Measurements from ENCODE around the gene CDH26.

The CDH26 gene

GRCh38 chr20:60024801-60025200 is 66.6 kb downstream of the CDH26 start:
- H3K9me3 ChIP-seq (ENCODE audit: control insufficient read depth in 1 of 2, low read length in 2 of 2) = no peaks in the 10 kb centered on the region
- H3K4me1 ChIP-seq (ENCODE audit: control insufficient read depth in 1 of 2, insufficient read depth in 2 of 2, low read length in 2 of 2) = peaks cover 0 to 4% of the 10 kb centered on the region in 2 donors
- H3K27me3 ChIP-seq (ENCODE audit: control insufficient read depth in 1 of 2, insufficient read depth in 2 of 2, low read length in 2 of 2) = no peaks in the 10 kb centered on the region
- H3K36me3 ChIP-seq (ENCODE audit: control insufficient read depth in 1 of 2, insufficient read depth in 2 of 2, low read length in 2 of 2) = no peaks in the 10 kb centered on the region
- H3K4me3 ChIP-seq (ENCODE audit: low read depth in 1 of 2, low read length in 2 of 2) = no peak overlapping the region
- H3K27ac ChIP-seq (ENCODE audit: low read depth, low read length) = no peak overlapping the region
- no peak overlapping the region for H3K9ac ChIP-seq (ENCODE audit: low read depth in 1 of 2, low read length in 2 of 2)

DNA sequence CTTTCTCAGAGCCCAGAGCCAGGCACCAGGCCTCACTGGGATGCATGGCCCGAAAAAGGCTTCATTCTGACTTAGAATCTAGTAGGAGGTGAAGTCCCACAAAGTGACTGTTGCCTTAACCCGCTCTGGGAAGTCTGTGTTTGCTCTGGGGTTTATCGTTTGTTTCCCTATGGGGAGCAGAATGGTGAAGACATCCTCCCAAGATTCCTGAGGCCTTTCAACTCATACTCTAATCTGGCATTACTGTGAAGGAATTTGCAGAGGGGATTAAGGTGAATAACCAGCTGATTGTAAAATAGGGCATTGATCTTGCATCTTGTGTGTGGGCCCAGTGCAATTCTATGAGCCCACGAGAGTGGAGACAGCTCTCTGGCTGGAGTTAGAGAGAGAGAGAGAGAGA is 67.8 kb downstream of the CDH26 start:
- Histone ChIP-seq H3K27ac (ENCODE audit: low read depth, low read length) (no peak overlapping the region), H3K4me1 (ENCODE audit: control insufficient read depth in 1 of 2, insufficient read depth in 2 of 2, low read length in 2 of 2) (peaks cover 0 to 4% of the 10 kb centered on the region in 2 donors), H3K36me3 (ENCODE audit: control insufficient read depth in 1 of 2, insufficient read depth in 2 of 2, low read length in 2 of 2) (no peaks in the 10 kb centered on the region), H3K9me3 (ENCODE audit: control insufficient read depth in 1 of 2, low read length in 2 of 2) (no peaks in the 10 kb centered on the region), H3K27me3 (ENCODE audit: control insufficient read depth in 1 of 2, insufficient read depth in 2 of 2, low read length in 2 of 2) (no peaks in the 10 kb centered on the region), H3K4me3 (ENCODE audit: low read depth in 1 of 2, low read length in 2 of 2) (no peak overlapping the region), H3K9ac (ENCODE audit: low read depth in 1 of 2, low read length in 2 of 2) (no peak overlapping the region)

GRCh38 chr20:60030471-60030870 is 72.2 kb downstream of the CDH26 start:
- no peak overlapping the region for H3K27ac ChIP-seq (ENCODE audit: low read depth, low read length)
- no peak overlapping the region for H3K9ac ChIP-seq (ENCODE audit: low read depth in 1 of 2, low read length in 2 of 2)
- no peak overlapping the region for H3K4me3 ChIP-seq (ENCODE audit: low read depth in 1 of 2, low read length in 2 of 2)
- H3K36me3 ChIP-seq (ENCODE audit: control insufficient read depth in 1 of 2, insufficient read depth in 2 of 2, low read length in 2 of 2) = no peaks in the 10 kb centered on the region
- H3K27me3 ChIP-seq (ENCODE audit: control insufficient read depth in 1 of 2, insufficient read depth in 2 of 2, low read length in 2 of 2) = no peaks in the 10 kb centered on the region
- H3K4me1 ChIP-seq (ENCODE audit: control insufficient read depth in 1 of 2, insufficient read depth in 2 of 2, low read length in 2 of 2) = no peaks in the 10 kb centered on the region
- no peaks in the 10 kb centered on the region for H3K9me3 ChIP-seq (ENCODE audit: control insufficient read depth in 1 of 2, low read length in 2 of 2)

DNA sequence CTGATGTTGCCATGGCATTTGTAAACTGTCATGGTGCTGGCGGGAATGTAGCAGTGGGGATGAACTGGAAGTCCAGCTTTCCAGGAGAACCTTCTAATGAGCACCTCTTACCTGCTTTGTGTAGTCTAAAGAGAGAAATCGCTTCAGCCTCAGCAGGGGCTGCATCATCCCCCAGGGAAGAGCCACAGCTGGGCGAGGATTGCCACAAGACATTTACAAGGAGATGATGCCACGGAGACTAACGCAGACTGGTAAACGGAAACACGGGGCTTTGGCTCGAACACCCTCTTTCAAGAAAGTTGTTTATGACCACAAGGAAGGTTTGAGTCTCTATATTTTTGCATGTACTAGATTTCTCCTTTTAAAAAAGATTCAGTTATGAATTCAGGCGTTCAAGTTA is 72.9 kb downstream of the CDH26 start:
- no peak overlapping the region for H3K27ac ChIP-seq (ENCODE audit: low read depth, low read length)
- H3K4me1 ChIP-seq (ENCODE audit: control insufficient read depth in 1 of 2, insufficient read depth in 2 of 2, low read length in 2 of 2) = no peaks in the 10 kb centered on the region
- H3K9ac ChIP-seq (ENCODE audit: low read depth in 1 of 2, low read length in 2 of 2) = no peak overlapping the region
- H3K36me3 ChIP-seq (ENCODE audit: control insufficient read depth in 1 of 2, insufficient read depth in 2 of 2, low read length in 2 of 2) = no peaks in the 10 kb centered on the region
- H3K27me3 ChIP-seq (ENCODE audit: control insufficient read depth in 1 of 2, insufficient read depth in 2 of 2, low read length in 2 of 2) = no peaks in the 10 kb centered on the region
- no peak overlapping the region for H3K4me3 ChIP-seq (ENCODE audit: low read depth in 1 of 2, low read length in 2 of 2)
- no peaks in the 10 kb centered on the region for H3K9me3 ChIP-seq (ENCODE audit: control insufficient read depth in 1 of 2, low read length in 2 of 2)

DNA sequence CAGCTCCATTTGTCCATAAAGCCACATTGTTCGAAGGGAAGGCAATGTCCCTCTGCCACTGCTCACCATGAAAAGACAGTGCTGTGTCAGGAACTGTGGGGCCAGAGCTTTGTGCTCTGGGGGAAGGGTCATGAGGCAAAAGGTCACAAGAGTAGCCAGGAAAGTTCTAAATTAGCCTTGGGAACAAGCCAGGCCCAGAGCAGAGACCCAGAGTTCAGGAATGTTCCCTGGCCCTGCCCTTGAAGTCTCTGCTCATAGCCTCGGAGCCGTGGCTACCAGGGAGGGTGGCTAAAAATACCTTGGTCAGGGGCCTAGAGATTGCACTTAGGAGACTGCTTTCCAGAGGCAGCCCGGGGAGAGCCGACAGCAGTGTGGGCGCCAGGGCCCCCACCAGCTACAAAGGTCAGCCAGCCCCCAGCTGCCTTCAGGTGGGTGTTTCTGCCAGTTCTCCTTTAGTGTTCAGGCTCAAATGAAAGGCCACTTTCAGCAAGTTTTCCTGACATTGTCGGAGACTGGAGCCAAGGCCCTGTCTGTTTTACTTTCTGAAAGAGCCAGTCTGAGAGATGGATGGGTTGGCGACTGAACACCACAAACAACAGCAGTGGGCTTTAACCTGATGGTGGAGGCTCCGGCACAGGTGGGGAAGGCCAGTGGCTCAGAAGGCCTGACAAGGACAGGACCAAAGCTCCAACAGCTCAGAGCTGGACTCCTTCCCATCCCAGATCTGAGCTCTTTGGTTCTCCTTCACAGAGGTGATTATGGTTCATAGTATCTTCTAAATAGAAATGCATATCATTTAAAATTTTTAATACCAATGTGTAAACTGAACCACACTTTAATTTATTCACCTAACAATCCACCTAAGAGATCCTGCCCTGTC is 76.2 kb downstream of the CDH26 start:
- Histone ChIP-seq H3K27me3 (ENCODE audit: control insufficient read depth in 1 of 2, insufficient read depth in 2 of 2, low read length in 2 of 2) (no peaks in the 10 kb centered on the region), H3K36me3 (ENCODE audit: control insufficient read depth in 1 of 2, insufficient read depth in 2 of 2, low read length in 2 of 2) (no peaks in the 10 kb centered on the region), H3K4me1 (ENCODE audit: control insufficient read depth in 1 of 2, insufficient read depth in 2 of 2, low read length in 2 of 2) (no peaks in the 10 kb centered on the region), H3K27ac (ENCODE audit: low read depth, low read length) (no peak overlapping the region), H3K9ac (ENCODE audit: low read depth in 1 of 2, low read length in 2 of 2) (no peak overlapping the region), H3K9me3 (ENCODE audit: control insufficient read depth in 1 of 2, low read length in 2 of 2) (no peaks in the 10 kb centered on the region), H3K4me3 (ENCODE audit: low read depth in 1 of 2, low read length in 2 of 2) (no peak overlapping the region)

GRCh38 chr20:60035486-60035885 is 77.3 kb downstream of the CDH26 start:
- Histone ChIP-seq H3K27ac (ENCODE audit: low read depth, low read length) (no peak overlapping the region), H3K27me3 (ENCODE audit: control insufficient read depth in 1 of 2, insufficient read depth in 2 of 2, low read length in 2 of 2) (no peaks in the 10 kb centered on the region), H3K9ac (ENCODE audit: low read depth in 1 of 2, low read length in 2 of 2) (no peak overlapping the region), H3K4me1 (ENCODE audit: control insufficient read depth in 1 of 2, insufficient read depth in 2 of 2, low read length in 2 of 2) (no peaks in the 10 kb centered on the region), H3K36me3 (ENCODE audit: control insufficient read depth in 1 of 2, insufficient read depth in 2 of 2, low read length in 2 of 2) (no peaks in the 10 kb centered on the region), H3K9me3 (ENCODE audit: control insufficient read depth in 1 of 2, low read length in 2 of 2) (no peaks in the 10 kb centered on the region), H3K4me3 (ENCODE audit: low read depth in 1 of 2, low read length in 2 of 2) (no peak overlapping the region)

- no peak overlapping the region for H3K9ac ChIP-seq (ENCODE audit: low read depth in 1 of 2, low read length in 2 of 2)
- H3K4me3 ChIP-seq (ENCODE audit: low read depth in 1 of 2, low read length in 2 of 2) = no peak overlapping the region
- H3K4me1 ChIP-seq (ENCODE audit: control insufficient read depth in 1 of 2, insufficient read depth in 2 of 2, low read length in 2 of 2) = no peaks in the 10 kb centered on the region
- no peaks in the 10 kb centered on the region for H3K36me3 ChIP-seq (ENCODE audit: control insufficient read depth in 1 of 2, insufficient read depth in 2 of 2, low read length in 2 of 2)
- H3K27me3 ChIP-seq (ENCODE audit: control insufficient read depth in 1 of 2, insufficient read depth in 2 of 2, low read length in 2 of 2) = no peaks in the 10 kb centered on the region
- no peak overlapping the region for H3K27ac ChIP-seq (ENCODE audit: low read depth, low read length)
- no peaks in the 10 kb centered on the region for H3K9me3 ChIP-seq (ENCODE audit: control insufficient read depth in 1 of 2, low read length in 2 of 2)
These were observed 78.1 kb downstream of the CDH26 start for GRCh38 chr20:60036346-60036745.

DNA sequence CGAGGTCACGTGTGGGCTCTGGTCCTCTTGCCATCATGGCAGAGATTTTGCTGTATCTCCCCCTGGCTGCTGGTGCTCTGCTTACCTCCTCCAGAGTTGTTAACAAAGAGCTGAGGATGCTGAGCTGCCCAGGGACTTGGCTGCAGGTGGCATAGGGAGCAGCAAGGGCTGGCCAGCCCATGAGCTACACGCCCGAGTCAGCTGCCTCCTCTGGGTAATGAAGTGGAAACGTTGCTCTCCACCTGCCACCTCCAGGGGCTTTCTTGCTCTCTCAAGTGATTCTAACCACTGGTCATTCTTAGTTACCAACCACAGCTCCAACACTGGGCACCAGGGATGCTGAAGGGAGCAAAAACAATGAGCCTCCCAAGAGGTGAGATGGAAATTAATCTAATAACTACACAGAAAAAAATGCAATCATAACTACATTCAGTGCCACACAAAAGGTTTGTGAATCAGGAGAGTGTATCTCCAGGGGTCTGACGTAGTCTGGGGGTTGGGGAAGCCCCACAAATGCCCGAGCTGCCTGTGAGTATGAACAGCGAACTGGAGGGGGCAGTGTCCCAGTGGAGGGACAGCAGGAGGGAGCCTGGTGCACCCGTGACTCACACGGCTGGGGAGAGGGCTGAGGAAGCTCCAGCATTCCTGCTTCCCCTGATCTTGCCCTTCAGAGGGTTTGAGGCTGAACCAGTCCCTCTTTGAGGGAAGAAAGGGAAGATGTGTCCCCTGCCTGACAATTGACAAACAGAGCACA is 78.7 kb downstream of the CDH26 start:
- no peak overlapping the region for H3K27ac ChIP-seq (ENCODE audit: low read depth, low read length)
- H3K36me3 ChIP-seq (ENCODE audit: control insufficient read depth in 1 of 2, insufficient read depth in 2 of 2, low read length in 2 of 2) = no peaks in the 10 kb centered on the region
- no peak overlapping the region for H3K9ac ChIP-seq (ENCODE audit: low read depth in 1 of 2, low read length in 2 of 2)
- no peaks in the 10 kb centered on the region for H3K27me3 ChIP-seq (ENCODE audit: control insufficient read depth in 1 of 2, insufficient read depth in 2 of 2, low read length in 2 of 2)
- H3K4me3 ChIP-seq (ENCODE audit: low read depth in 1 of 2, low read length in 2 of 2) = no peak overlapping the region
- no peaks in the 10 kb centered on the region for H3K4me1 ChIP-seq (ENCODE audit: control insufficient read depth in 1 of 2, insufficient read depth in 2 of 2, low read length in 2 of 2)
- no peaks in the 10 kb centered on the region for H3K9me3 ChIP-seq (ENCODE audit: control insufficient read depth in 1 of 2, low read length in 2 of 2)

- no peak overlapping the region for H3K27ac ChIP-seq (ENCODE audit: low read depth, low read length)
- H3K9ac ChIP-seq (ENCODE audit: low read depth in 1 of 2, low read length in 2 of 2) = no peak overlapping the region
- H3K4me1 ChIP-seq (ENCODE audit: control insufficient read depth in 1 of 2, insufficient read depth in 2 of 2, low read length in 2 of 2) = no peaks in the 10 kb centered on the region
- no peak overlapping the region for H3K4me3 ChIP-seq (ENCODE audit: low read depth in 1 of 2, low read length in 2 of 2)
- no peaks in the 10 kb centered on the region for H3K9me3 ChIP-seq (ENCODE audit: control insufficient read depth in 1 of 2, low read length in 2 of 2)
- H3K27me3 ChIP-seq (ENCODE audit: control insufficient read depth in 1 of 2, insufficient read depth in 2 of 2, low read length in 2 of 2) = no peaks in the 10 kb centered on the region
- no peaks in the 10 kb centered on the region for H3K36me3 ChIP-seq (ENCODE audit: control insufficient read depth in 1 of 2, insufficient read depth in 2 of 2, low read length in 2 of 2)
These were observed 80.3 kb downstream of the CDH26 start for GRCh38 chr20:60038400-60039008.

- H3K4me3 ChIP-seq (ENCODE audit: low read depth in 1 of 2, low read length in 2 of 2) = no peak overlapping the region
- no peaks in the 10 kb centered on the region for H3K9me3 ChIP-seq (ENCODE audit: control insufficient read depth in 1 of 2, low read length in 2 of 2)
These were observed 81.3 kb downstream of the CDH26 start for GRCh38 chr20:60039526-60039925.

More at GRCh38 chr20:60039526-60039925, 81.3 kb downstream of the CDH26 start:
- Histone ChIP-seq H3K36me3 (ENCODE audit: control insufficient read depth in 1 of 2, insufficient read depth in 2 of 2, low read length in 2 of 2) (no peaks in the 10 kb centered on the region), H3K27me3 (ENCODE audit: control insufficient read depth in 1 of 2, insufficient read depth in 2 of 2, low read length in 2 of 2) (no peaks in the 10 kb centered on the region), H3K4me1 (ENCODE audit: control insufficient read depth in 1 of 2, insufficient read depth in 2 of 2, low read length in 2 of 2) (no peaks in the 10 kb centered on the region), H3K9ac (ENCODE audit: low read depth in 1 of 2, low read length in 2 of 2) (no peak overlapping the region), H3K27ac (ENCODE audit: low read depth, low read length) (no peak overlapping the region)

Measured in duodenal mucosa (tissue), 2 donors.